ENCODE measurements around the gene ZP4. TPM values are rescaled to one million over a fixed set of nuclear protein-coding genes. Genes with fewer than 3 reads are reported as not detected.

Gene ZP4
- total and polyA plus RNA-seq, 12 donors: not detected

GRCh38 chr1:237910834-237911233 lies 20.1 kb upstream of the ZP4 start:
- DNase-seq: no peak
- no peak overlapping the region for H3K27ac ChIP-seq
- no peak overlapping the region for H3K4me3 ChIP-seq
- WGBS, 2 donors: 87 to 98% methylated on average over 2 of the region's 2 CpGs
- no peaks in the 10 kb centered on the region for H3K27me3 ChIP-seq
- peaks cover 0 to 17% (median 6%) of the 10 kb centered on the region in 11 donors for H3K9me3 ChIP-seq
- intact Hi-C loops (cut with DNase I): no loop called here
- no peak for ATAC-seq
- no peaks in the 10 kb centered on the region for H3K4me1 ChIP-seq
- TF ChIP-seq CTCF (IDR thresholded peaks at IDR 0.05): no peak
- H3K36me3 ChIP-seq: no peaks in the 10 kb centered on the region

GRCh38 chr1:237903961-237904360 lies 13.2 kb upstream of the ZP4 start:
- no peak for TF ChIP-seq CTCF (IDR thresholded peaks at IDR 0.05)
- 90 to 91% methylated on average over 2 of the region's 2 CpGs for WGBS, 2 donors
- ATAC-seq (no peak), DNase-seq (no peak)
- Histone ChIP-seq H3K27me3 (no peaks in the 10 kb centered on the region), H3K4me1 (no peaks in the 10 kb centered on the region), H3K36me3 (no peaks in the 10 kb centered on the region), H3K9me3 (no peaks in the 10 kb centered on the region), H3K4me3 (no peak overlapping the region), H3K27ac (no peak overlapping the region)
- intact Hi-C loops (cut with DNase I): no loop called here

- Histone ChIP-seq H3K4me1 (no peaks in the 10 kb centered on the region), H3K36me3 (no peaks in the 10 kb centered on the region), H3K4me3 (no peak overlapping the region), H3K9me3 (no peaks in the 10 kb centered on the region), H3K27ac (no peak overlapping the region), H3K27me3 (no peaks in the 10 kb centered on the region)
- no peak for TF ChIP-seq CTCF (IDR thresholded peaks at IDR 0.05)
- DNase-seq (no peak), ATAC-seq (no peak)
- WGBS, 2 donors: 78 to 80% methylated on average over 4 of the region's 4 CpGs
- intact Hi-C loops (cut with DNase I): no loop called here
Measured at GRCh38 chr1:237902960-237903743, 12.4 kb upstream of the ZP4 start.

GRCh38 chr1:237901299-237901934 lies 10.7 kb upstream of the ZP4 start:
- peak in 8 of 9 donors; percentile 19 to 52 (median 42) for TF ChIP-seq CTCF (IDR thresholded peaks at IDR 0.05)
- Histone ChIP-seq H3K9me3 (peaks cover 0 to 4% (median 0%) of the 10 kb centered on the region in 11 donors), H3K36me3 (no peaks in the 10 kb centered on the region), H3K4me3 (no peak overlapping the region), H3K27ac (no peak overlapping the region), H3K4me1 (no peaks in the 10 kb centered on the region), H3K27me3 (no peaks in the 10 kb centered on the region)
- intact Hi-C loops (cut with DNase I): no loop called here
- ATAC-seq (peak in 1 of 8 donors; percentile 20), DNase-seq (no peak)
- WGBS, 2 donors: 49 to 51% methylated on average over 5 of the region's 5 CpGs

Data from heart right ventricle (tissue), 16 donors.